GM18909 (cell line): ENCODE measurements around the gene PTPN4.
"Not testable (repeated sequence)": the region's sequence is repeated elsewhere in the genome, so short reads cannot be mapped to it uniquely, and the experiment has no call there.

ENCODE experiments used
- ATAC-seq: cut with Tn5 transposase; IDR thresholded peaks from one replicate; pipeline ENCODE4 v1.9.1; 2021; ENCODE audit warnings: mild to moderate bottlenecking; ENCODE audit not compliant: unreplicated experiment, poor library complexity

PTPN4 gene

GRCh38 chr2:119914266-119914665 is 154.5 kb downstream of the PTPN4 start:
- no peak for ATAC-seq

GRCh38 chr2:119921825-119922224 is 162.1 kb downstream of the PTPN4 start:
- no peak for ATAC-seq

- no peak for ATAC-seq
Measured at GRCh38 chr2:119922699-119923098, 163.0 kb downstream of the PTPN4 start.

- ATAC-seq: no peak
Measured at GRCh38 chr2:119929537-119929936, 169.8 kb downstream of the PTPN4 start.

- ATAC-seq: no peak
Measured at GRCh38 chr2:119932809-119933208, 173.1 kb downstream of the PTPN4 start.

GRCh38 chr2:119934319-119934718 is 174.6 kb downstream of the PTPN4 start:
- no peak for ATAC-seq

- ATAC-seq: no peak
Measured at GRCh38 chr2:119937680-119938079, 178.0 kb downstream of the PTPN4 start.

GRCh38 chr2:119939915-119940314 is 180.2 kb downstream of the PTPN4 start:
- no peak for ATAC-seq

- ATAC-seq: no peak
Measured at GRCh38 chr2:119940856-119941255, 181.1 kb downstream of the PTPN4 start.

GRCh38 chr2:119941388-119941787 is 181.7 kb downstream of the PTPN4 start:
- ATAC-seq: no peak

GRCh38 chr2:119941981-119942513 is 182.3 kb downstream of the PTPN4 start:
- ATAC-seq: no peak

GRCh38 chr2:119943058-119943457 is 183.3 kb downstream of the PTPN4 start:
- no peak for ATAC-seq

GRCh38 chr2:119947535-119947934 is 187.8 kb downstream of the PTPN4 start:
- ATAC-seq: no peak

GRCh38 chr2:119950966-119951365 is 191.2 kb downstream of the PTPN4 start:
- ATAC-seq: no peak

GRCh38 chr2:119958670-119959268 is 199.0 kb downstream of the PTPN4 start:
- ATAC-seq: no peak

- ATAC-seq: no peak
Measured at GRCh38 chr2:119960821-119961220, 201.1 kb downstream of the PTPN4 start.

- ATAC-seq: no peak
Measured at GRCh38 chr2:119981896-119982295, 222.2 kb downstream of the PTPN4 start.

- ATAC-seq: no peak
Measured at GRCh38 chr2:119982506-119982905, 222.8 kb downstream of the PTPN4 start.

- ATAC-seq: no peak
Measured at GRCh38 chr2:119983108-119983507, 223.4 kb downstream of the PTPN4 start.

- ATAC-seq: no peak
Measured at GRCh38 chr2:119996148-119996547, 236.4 kb downstream of the PTPN4 start.

GRCh38 chr2:119996896-119997891 is 237.5 kb downstream of the PTPN4 start:
- not testable (repeated sequence) for ATAC-seq
